HepG2 (cell line): ENCODE results near the gene P4HB. TPM values are rescaled to one million over a fixed set of nuclear protein-coding genes. Genes with fewer than 3 reads are reported as not detected.

ENCODE experiments used
- CCAR2 ChIP-seq: fragments of 200-400 bp; formaldehyde crosslinking; optimal IDR thresholded peaks from 2 replicates; pipeline ENCODE3; 2018; ENCODE audit warnings: low read depth, mild to moderate bottlenecking, low read length, moderate library complexity
- CSRNP1 ChIP-seq: sonication (generic); formaldehyde crosslinking; IDR thresholded peaks from 2 replicates; pipeline ENCODE4 v1.8.1; 2023; ENCODE audit warnings: mild to moderate bottlenecking, missing genetic modification reagents
- NFIB ChIP-seq: sonication (generic); formaldehyde crosslinking; IDR thresholded peaks from 2 replicates; pipeline ENCODE4 v1.9.0; 2021; ENCODE audit warnings: missing genetic modification reagents, mild to moderate bottlenecking, borderline replicate concordance
- NR2F2 ChIP-seq: IDR thresholded peaks from 2 replicates; pipeline ENCODE4 v1.6.1; 2012; ENCODE audit warnings: low read depth, inconsistent platforms, borderline replicate concordance
- TBL1XR1 ChIP-seq: fragments of 150-350 bp; IDR thresholded peaks from 2 replicates; pipeline ENCODE4 v1.6.1; 2014; ENCODE audit warnings: borderline replicate concordance, low read length; ENCODE audit not compliant: partially characterized antibody
- ZBTB4 ChIP-seq: sonication (generic); formaldehyde crosslinking; IDR thresholded peaks from 2 replicates; pipeline ENCODE4 v1.4.0; 2020; ENCODE audit warnings: missing genetic modification reagents, mild to moderate bottlenecking, borderline replicate concordance
- ZFP62 ChIP-seq: sonication (generic); formaldehyde crosslinking; IDR thresholded peaks from 2 replicates; pipeline ENCODE4 v1.4.0; 2020; ENCODE audit warnings: missing genetic modification reagents
- ZNF329 ChIP-seq: sonication (generic); formaldehyde crosslinking; IDR thresholded peaks from 2 replicates; pipeline ENCODE4 v1.9.0; 2021; ENCODE audit warnings: low read depth, mild to moderate bottlenecking, missing genetic modification reagents
- ZNF678 ChIP-seq: sonication (generic); formaldehyde crosslinking; IDR thresholded peaks from 2 replicates; pipeline ENCODE4 v1.4.0; 2020; ENCODE audit warnings: mild to moderate bottlenecking, missing genetic modification reagents
- ZNF775 ChIP-seq: sonication (generic); formaldehyde crosslinking; IDR thresholded peaks from 2 replicates; pipeline ENCODE4 v1.4.0; 2020; ENCODE audit warnings: missing genetic modification reagents, mild to moderate bottlenecking, moderate library complexity, borderline replicate concordance
- polyA plus RNA-seq, 8 experiments: library from polyadenylated mRNA; depleted of rRNA in 3 of 8; stranded (reverse) in 7 of 8; unstranded in 1 of 8; fragments of >200 nt; fragmentation: Illumina TruSeq in 4 of 8; extraction: Trizol in 4 of 8; gene quantifications; 2 replicates each; pipeline versions ENCODE4 v1.2.1 to v1.2.3, GENCODE V29; 2011 to 2016; ENCODE audit warnings: low read depth in 4 of 8, missing spikeins in 1 of 8, mixed read lengths in 1 of 8; ENCODE audit not compliant: insufficient read depth in 1 of 8
- total RNA-seq, 5 experiments: library from RNA; depleted of rRNA; stranded (reverse); fragments of >200 nt; fragmentation: Illumina TruSeq; extraction: Trizol; gene quantifications; 2 replicates each; pipeline ENCODE4 v1.2.3, GENCODE V29; 2016; ENCODE audit warnings: low read depth in 1 of 5

P4HB gene
- total and polyA plus RNA-seq, 2 of the 13 experiments (the other 11 are each of a cell fraction or from before 2014, with no cell fraction given), result 185 to 782 TPM

DNA sequence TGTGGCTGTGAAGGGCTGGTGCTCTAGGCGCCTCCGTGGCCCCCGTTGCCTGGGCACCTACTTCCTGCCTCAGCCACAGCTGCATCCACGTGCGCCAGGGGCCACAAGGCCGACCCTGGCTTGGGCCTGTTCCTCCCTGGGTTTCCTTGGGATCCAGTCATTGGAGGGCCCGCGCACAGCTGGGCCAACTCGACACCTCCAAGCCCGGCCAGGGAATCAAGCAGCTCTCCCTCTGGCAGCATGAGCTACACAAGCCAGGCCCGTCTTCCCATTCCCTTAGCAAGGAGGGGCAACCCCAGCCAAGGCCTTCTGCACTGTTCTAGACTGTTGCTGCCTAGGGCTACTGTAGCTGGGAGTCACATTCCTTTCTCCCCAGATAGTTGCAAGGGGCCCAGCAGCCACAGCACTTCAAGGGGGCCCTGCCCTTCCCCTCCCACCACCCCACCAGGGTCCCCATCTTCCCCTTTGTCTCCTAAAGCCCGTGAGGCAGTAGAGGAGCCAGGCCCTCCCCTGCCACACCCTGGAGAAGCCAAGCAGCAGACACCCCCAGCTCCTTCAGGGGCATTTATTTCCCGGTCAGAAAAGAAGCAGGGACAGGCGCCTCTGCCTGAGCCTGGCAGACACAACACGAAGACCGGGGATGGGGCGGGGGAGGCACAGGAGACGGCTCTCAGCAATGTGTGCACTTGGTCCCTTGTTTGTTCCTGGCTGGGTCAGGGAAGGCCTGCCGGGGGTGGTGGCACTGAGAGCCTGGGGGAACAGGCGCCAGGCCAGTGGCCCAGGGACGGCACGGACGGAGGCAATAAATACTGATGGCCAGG is 7.0 kb upstream of the P4HB start (continued):
- TF ChIP-seq NFIB (CRISPR knock-in tag) (0 out of 2 replicates have a peak, but pooled peaks have one; percentile 53), NR2F2 (no peak), CCAR2 (no peak), ZNF775 (CRISPR knock-in tag) (no peak), ZBTB4 (CRISPR knock-in tag) (no peak; the same call in 1 of the 2 replicates), ZFP62 (CRISPR knock-in tag) (no peak), TBL1XR1 (no peak), ZNF329 (CRISPR knock-in tag) (no peak), ZNF678 (no peak), CSRNP1 (CRISPR knock-in tag) (0 out of 2 replicates have a peak, but pooled peaks have one; percentile 34)
- TF ChIP-seq, all 625 proteins: peak for 218
